Ascending aorta (tissue), 2 donors: ENCODE results near the gene HFE. TPM values are rescaled to one million over a fixed set of nuclear protein-coding genes. Genes with fewer than 3 reads are reported as not detected.

Source experiments
- DNase-seq, 2 donors: peaks; one replicate each; pipeline ENCODE4 v3.0.0-alpha.2; 2019; ENCODE audit warnings: low spot score in 2 of 2
- H3K27ac ChIP-seq, 2 donors: fragments of 200-600 bp; sonication (generic); one replicate each; pipeline ENCODE4 v1.5.1; 2016 to 2017; ENCODE audit warnings: mild to moderate bottlenecking in 1 of 2
- H3K27me3 ChIP-seq: fragments of 200-600 bp; sonication (generic); one replicate; pipeline ENCODE4 v1.5.1; 2017
- H3K36me3 ChIP-seq, 2 donors: fragments of 200-600 bp; sonication (generic); one replicate each; pipeline ENCODE4 v1.5.1; 2016
- H3K4me1 ChIP-seq, 2 donors: fragments of 200-600 bp; sonication (generic); one replicate each; pipeline ENCODE4 v1.5.1; 2016 to 2017; ENCODE audit warnings: mild to moderate bottlenecking in 1 of 2
- H3K4me3 ChIP-seq, 2 donors: fragments of 200-600 bp; sonication (generic); one replicate each; pipeline ENCODE4 v1.5.1; 2016 to 2017; ENCODE audit warnings: mild to moderate bottlenecking in 1 of 2
- H3K9me3 ChIP-seq, 2 donors: fragments of 200-600 bp; sonication (generic); one replicate each; pipeline ENCODE4 v1.5.1; 2016
- CTCF ChIP-seq, 3 experiments: fragments of 200-600 bp in 2 of 3; fragments of 450-650 bp in 1 of 3; sonication (generic) in 2 of 3; IDR thresholded peaks; one replicate each; pipeline ENCODE4 v1.5.1; 2016 to 2019; ENCODE audit warnings: antibody characterized with exemption in 3 of 3, mild to moderate bottlenecking in 1 of 3, moderate library complexity in 1 of 3
- intact Hi-C: fragments of 100-400 bp; cut with DNase I; formaldehyde crosslinking; loops from one replicate; pipeline ENCODE4 v1.15.1; 2023
- total RNA-seq: library from RNA; depleted of rRNA; stranded (reverse); fragments of >200 nt; gene quantifications from one replicate; pipeline ENCODE4 v1.1.0, GENCODE V29; 2016

Gene HFE
- total RNA-seq, 1 donor from 2014 or later: 2.6 TPM

- TF ChIP-seq CTCF (IDR thresholded peaks at IDR 0.05): no peak
- intact Hi-C loops: no loop called here
- peak overlapping the region; percentile 86 to 89 for H3K27ac ChIP-seq
- H3K36me3 ChIP-seq: no peaks in the 10 kb centered on the region
- peak overlapping the region in 1 of 2 donors; percentile 82 for H3K4me3 ChIP-seq
- no peak for DNase-seq
- H3K4me1 ChIP-seq: peaks cover 6 to 9% of the 10 kb centered on the region in 2 donors
- no peaks in the 10 kb centered on the region for H3K27me3 ChIP-seq
- no peaks in the 10 kb centered on the region for H3K9me3 ChIP-seq
These were observed 2.0 kb downstream of the HFE start for GRCh38 chr6:26089272-26089671.

GRCh38 chr6:26092443-26092842 is 5.2 kb downstream of the HFE start:
- no peaks in the 10 kb centered on the region for H3K27me3 ChIP-seq
- H3K4me1 ChIP-seq: peaks cover 6 to 9% of the 10 kb centered on the region in 2 donors
- no peaks in the 10 kb centered on the region for H3K9me3 ChIP-seq
- no peaks in the 10 kb centered on the region for H3K36me3 ChIP-seq
- no peak for DNase-seq
- no peak overlapping the region for H3K4me3 ChIP-seq
- no peak overlapping the region for H3K27ac ChIP-seq
- TF ChIP-seq CTCF (IDR thresholded peaks at IDR 0.05): no peak
- intact Hi-C loops: no loop called here

GRCh38 chr6:26094036-26094435 is 6.8 kb downstream of the HFE start:
- DNase-seq: no peak
- no peaks in the 10 kb centered on the region for H3K36me3 ChIP-seq
- no peak overlapping the region for H3K27ac ChIP-seq
- H3K27me3 ChIP-seq: no peaks in the 10 kb centered on the region
- H3K4me1 ChIP-seq: no peaks in the 10 kb centered on the region
- no peaks in the 10 kb centered on the region for H3K9me3 ChIP-seq
- TF ChIP-seq CTCF (IDR thresholded peaks at IDR 0.05): no peak
- no peak overlapping the region for H3K4me3 ChIP-seq
- intact Hi-C loops: no loop called here

- peak; percentile 79 to 81 (median 81) for TF ChIP-seq CTCF (IDR thresholded peaks at IDR 0.05)
- no peaks in the 10 kb centered on the region for H3K4me1 ChIP-seq
- H3K36me3 ChIP-seq: no peaks in the 10 kb centered on the region
- H3K27ac ChIP-seq: no peak overlapping the region
- intact Hi-C loops: loop anchor here (1.0 kb wide), 1 partner anchor 33 kb away; no protein-coding TSS in a partner anchor
- no peaks in the 10 kb centered on the region for H3K27me3 ChIP-seq
- H3K4me3 ChIP-seq: no peak overlapping the region
- H3K9me3 ChIP-seq: no peaks in the 10 kb centered on the region
- peak in 1 of 2 donors; percentile 82 for DNase-seq
These were observed 10.1 kb downstream of the HFE start for GRCh38 chr6:26097268-26097875.

- H3K27ac ChIP-seq: peak overlapping the region; percentile 75 to 93
- intact Hi-C loops: loop anchor here (1.0 to 10.0 kb wide), 5 partner anchors 46 to 1712 kb away; a partner anchor contains a TSS
- TF ChIP-seq CTCF (IDR thresholded peaks at IDR 0.05): no peak
- no peaks in the 10 kb centered on the region for H3K9me3 ChIP-seq
- peaks cover 0 to 13% of the 10 kb centered on the region in 2 donors for H3K4me1 ChIP-seq
- DNase-seq: no peak
- H3K4me3 ChIP-seq: peak overlapping the region; percentile 67 to 79
- no peaks in the 10 kb centered on the region for H3K36me3 ChIP-seq
- no peaks in the 10 kb centered on the region for H3K27me3 ChIP-seq
These were observed 16.0 kb downstream of the HFE start for GRCh38 chr6:26103141-26103769.
